Stimulated activated naive CD8-positive, alpha-beta T cell treated with anti-CD3 and anti-CD28 coated beads, Interleukin-15, Interleukin-2, amounts not matched to agents 100 U/mL and 50 U/mL, for 24 hours (primary cell): ENCODE data around the gene CDR2L.
"Not testable (repeated sequence)": the region's sequence is repeated elsewhere in the genome, so short reads cannot be mapped to it uniquely, and the experiment has no call there.

ENCODE experiments used
- ATAC-seq: fragments of 150-1000 bp; cut with Tn5 transposase; one replicate; pipeline ENCODE4 v1.10.0; 2021
- DNase-seq: peaks from one replicate; pipeline ENCODE4 v3.0.0; 2021

CDR2L gene

GRCh38 chr17:75044716-75045115 is 57.3 kb downstream of the CDR2L start:
- ATAC-seq: no peak
- DNase-seq: no peak

- peak; percentile 58 for DNase-seq
- ATAC-seq: not testable (repeated sequence)
Measured at GRCh38 chr17:75045946-75046406, 58.5 kb downstream of the CDR2L start.

- ATAC-seq (peak; percentile 98), DNase-seq (peak; percentile 97)
Measured at GRCh38 chr17:75046407-75047289, 59.2 kb downstream of the CDR2L start, which contains the start of the genes ATP5PD and KCTD2. Gene ATP5PD, minus strand, starts transcription at chr17:75046969. Its CDS starts 4,319 bp downstream, at chr17:75042650. Gene KCTD2, plus strand, starts transcription at chr17:75047225. Its CDS starts 26 bp downstream, at chr17:75047251.

DNA sequence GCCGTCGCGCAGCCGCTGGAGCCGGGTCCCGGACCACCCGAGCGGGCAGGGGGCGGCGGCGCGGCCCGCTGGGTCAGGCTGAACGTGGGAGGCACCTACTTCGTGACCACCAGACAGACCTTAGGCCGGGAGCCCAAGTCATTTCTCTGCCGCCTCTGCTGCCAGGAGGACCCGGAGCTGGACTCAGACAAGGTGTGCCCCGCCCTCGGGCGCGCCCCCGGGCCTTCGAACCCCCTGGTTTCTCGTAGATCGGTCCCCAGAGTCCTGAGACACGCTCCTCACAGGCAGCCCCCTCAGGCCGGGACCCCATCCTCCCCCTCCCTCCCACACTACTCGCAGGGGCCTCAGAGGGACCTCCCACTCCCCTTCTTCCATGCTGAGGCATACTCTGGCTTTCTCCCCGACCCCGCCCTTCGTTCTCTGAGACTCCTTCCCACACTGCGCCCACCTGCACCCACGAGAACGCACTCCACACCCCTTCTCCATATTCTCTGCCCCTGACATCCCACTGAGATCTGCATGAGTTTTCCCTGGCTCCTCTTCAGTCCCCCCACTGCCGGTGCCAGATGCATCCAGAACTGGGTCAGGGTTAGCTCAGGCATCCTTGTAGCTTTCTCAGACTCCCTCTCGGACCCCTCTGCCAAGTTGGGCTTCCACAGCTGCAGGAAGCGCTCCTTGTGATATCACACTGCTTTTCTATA is 60.1 kb downstream of the CDR2L start:
- DNase-seq (peak; percentile 49), ATAC-seq (peak; percentile 1)

GRCh38 chr17:75048249-75048878 is 60.9 kb downstream of the CDR2L start:
- DNase-seq (no peak), ATAC-seq (no peak)

DNA sequence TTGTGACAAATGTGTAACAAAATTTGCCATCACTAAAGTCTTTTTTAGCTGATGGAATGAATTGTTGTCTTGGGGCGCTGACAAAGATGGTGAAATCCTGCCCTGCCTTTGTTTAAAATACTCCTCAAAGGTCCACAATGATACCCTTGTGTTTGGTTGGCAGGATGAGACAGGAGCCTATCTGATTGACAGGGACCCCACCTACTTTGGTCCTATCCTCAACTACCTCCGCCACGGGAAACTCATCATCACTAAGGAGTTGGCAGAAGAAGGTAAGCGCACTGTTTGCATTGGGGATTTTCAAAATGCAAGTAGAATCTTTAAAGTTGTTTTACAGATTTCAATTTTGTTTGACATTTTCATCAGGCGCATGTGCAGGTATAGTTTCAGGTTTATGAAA is 61.6 kb downstream of the CDR2L start:
- no peak for DNase-seq
- ATAC-seq: no peak

- ATAC-seq (no peak), DNase-seq (no peak)
Measured at GRCh38 chr17:75049706-75050105, 62.3 kb downstream of the CDR2L start.

DNA sequence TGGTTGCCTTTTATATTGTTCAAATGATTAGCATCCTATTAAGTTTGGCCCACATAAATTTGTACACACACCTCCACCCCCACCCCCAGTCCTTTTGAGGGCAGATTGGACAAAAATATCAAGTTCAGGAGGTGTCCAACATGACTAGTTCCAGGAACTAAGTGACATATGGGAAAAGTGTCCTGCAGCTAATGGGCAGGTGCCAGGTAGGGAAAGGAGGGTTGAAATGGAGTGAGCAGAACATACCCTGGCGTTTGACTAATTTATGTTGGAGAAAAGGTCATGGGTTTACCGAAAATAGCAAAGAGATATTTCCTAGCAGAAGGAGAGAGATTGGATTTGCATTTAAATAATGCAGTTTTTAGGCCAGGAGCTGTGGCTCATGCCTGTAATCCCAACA is 64.5 kb downstream of the CDR2L start:
- DNase-seq: no peak
- ATAC-seq: no peak
